GM19467 (cell line): Measurements from ENCODE around the gene KIF13A.
A peak's percentile ranks its signal among the peaks of the same experiment; 100 is the strongest.
"Not testable (repeated sequence)": the region's sequence is repeated elsewhere in the genome, so short reads cannot be mapped to it uniquely, and the experiment has no call there.

Experiments used
- ATAC-seq: cut with Tn5 transposase; IDR thresholded peaks from one replicate; pipeline ENCODE4 v1.9.1; 2021; ENCODE audit warnings: mild to moderate bottlenecking, moderate library complexity; ENCODE audit not compliant: unreplicated experiment

Gene KIF13A

GRCh38 chr6:17904491-17905120 lies 82.8 kb downstream of the KIF13A start:
- ATAC-seq = no peak

- no peak for ATAC-seq
Observed at GRCh38 chr6:17902974-17903373, 84.5 kb downstream of the KIF13A start.

GRCh38 chr6:17901493-17901892 lies 85.9 kb downstream of the KIF13A start:
- no peak for ATAC-seq

- ATAC-seq = no peak
Observed at GRCh38 chr6:17900011-17900410, 87.4 kb downstream of the KIF13A start.

GRCh38 chr6:17899491-17899890 lies 87.9 kb downstream of the KIF13A start:
- ATAC-seq = no peak

- no peak for ATAC-seq
Observed at GRCh38 chr6:17897681-17898080, 89.8 kb downstream of the KIF13A start.

- no peak for ATAC-seq
Observed at GRCh38 chr6:17894905-17895304, 92.5 kb downstream of the KIF13A start.

- no peak for ATAC-seq
Observed at GRCh38 chr6:17894191-17894590, 93.2 kb downstream of the KIF13A start.

GRCh38 chr6:17892097-17892686 lies 95.2 kb downstream of the KIF13A start:
- ATAC-seq = no peak

- ATAC-seq = no peak
Observed at GRCh38 chr6:17890309-17890708, 97.1 kb downstream of the KIF13A start.

GRCh38 chr6:17889777-17890176 lies 97.7 kb downstream of the KIF13A start:
- not testable (repeated sequence) for ATAC-seq

- ATAC-seq = no peak
Observed at GRCh38 chr6:17886891-17887290, 100.5 kb downstream of the KIF13A start.

- ATAC-seq = no peak
Observed at GRCh38 chr6:17885889-17886576, 101.4 kb downstream of the KIF13A start.

GRCh38 chr6:17884498-17885478 lies 102.6 kb downstream of the KIF13A start:
- ATAC-seq = peak; percentile 78

GRCh38 chr6:17883665-17884497 lies 103.6 kb downstream of the KIF13A start:
- ATAC-seq = no peak

- ATAC-seq = no peak
Observed at GRCh38 chr6:17881085-17881858, 106.2 kb downstream of the KIF13A start.

GRCh38 chr6:17879184-17879583 lies 108.3 kb downstream of the KIF13A start:
- no peak for ATAC-seq

GRCh38 chr6:17878734-17879133 lies 108.7 kb downstream of the KIF13A start:
- ATAC-seq = no peak

GRCh38 chr6:17877895-17878440 lies 109.5 kb downstream of the KIF13A start:
- ATAC-seq = no peak
